NCI-H1105 (cell line): Measurements from ENCODE around the gene MT1F.
"Not testable (repeated sequence)": the region's sequence is repeated elsewhere in the genome, so short reads cannot be mapped to it uniquely, and the experiment has no call there.

Source experiments
- DNase-seq: peaks from one replicate; lab custom pipeline; 2025; lab: John Stamatoyannopoulos, UW

The MT1F gene

DNA sequence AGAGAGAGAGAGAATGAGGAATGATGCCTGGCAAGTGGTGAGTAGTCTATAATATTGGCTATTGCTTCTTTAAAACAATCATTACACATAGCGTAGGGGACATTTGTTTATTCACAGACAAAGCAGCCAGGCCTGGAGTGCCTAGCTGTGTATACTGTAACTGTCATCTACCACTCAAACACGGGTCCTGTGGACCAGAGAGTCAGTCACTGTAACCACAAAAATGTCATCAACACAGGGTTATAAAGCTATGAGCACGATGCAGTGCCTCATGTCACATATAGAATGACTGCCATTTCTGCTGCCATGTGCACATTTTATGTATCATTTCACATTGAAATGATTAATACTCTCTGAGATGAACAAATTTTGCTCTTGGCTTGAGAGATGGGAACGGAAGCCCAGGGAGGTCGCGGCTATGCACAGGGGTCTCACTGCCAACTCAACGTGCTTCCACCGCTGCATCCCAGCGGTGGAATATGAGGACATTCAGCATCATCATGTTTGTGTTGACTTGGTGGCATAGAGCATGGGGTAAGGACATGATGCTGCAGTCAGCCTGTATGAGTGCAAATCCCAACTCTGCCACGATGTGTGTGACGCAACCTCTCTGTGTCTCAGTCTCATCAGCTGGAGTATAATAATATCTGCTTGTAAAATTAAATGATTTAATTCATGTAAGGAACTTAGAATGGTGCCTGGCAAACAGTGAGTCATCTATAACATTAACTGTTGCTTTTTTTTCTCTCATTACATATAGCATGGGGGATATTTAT lies 15.2 kb downstream of the MT1F start:
- DNase-seq = no peak

DNA sequence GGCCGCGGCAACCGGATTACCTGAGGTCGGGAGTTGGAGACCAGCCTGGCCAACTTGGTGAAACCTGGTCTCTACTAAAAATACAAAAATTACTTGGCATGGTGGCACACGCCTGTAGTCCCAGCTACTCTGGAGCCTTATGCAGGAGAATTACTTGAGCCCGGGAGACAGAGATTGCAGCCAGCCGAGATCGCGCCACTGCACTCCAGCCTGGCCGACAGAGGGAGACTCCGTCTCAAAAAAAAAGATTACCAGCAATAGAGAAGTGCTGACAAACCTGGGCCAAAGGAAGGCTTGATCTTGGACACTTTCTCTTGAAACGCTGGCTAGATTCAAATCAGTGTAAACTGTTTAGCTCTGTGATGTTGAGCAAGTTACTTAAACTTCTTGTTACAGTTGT lies 16.2 kb downstream of the MT1F start:
- no peak for DNase-seq

DNA sequence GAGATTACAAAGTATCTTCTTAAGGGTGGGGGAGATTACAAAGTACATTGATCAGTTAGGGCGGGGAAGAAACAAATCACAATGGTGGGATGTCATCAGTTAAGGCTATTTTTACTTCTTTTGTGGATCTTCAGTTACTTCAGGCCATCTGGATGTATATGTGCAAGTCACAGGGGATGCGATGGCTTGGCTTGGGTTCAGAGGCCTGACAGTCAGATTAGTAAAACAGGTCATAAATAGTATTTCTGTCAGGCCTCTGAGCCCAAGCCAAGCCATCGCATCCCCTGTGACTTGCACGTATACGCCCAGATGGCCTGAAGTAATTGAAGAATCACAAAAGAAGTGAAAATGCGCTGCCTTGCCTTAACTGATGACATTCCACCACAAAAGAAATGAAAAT lies 16.8 kb downstream of the MT1F start:
- DNase-seq = not testable (repeated sequence)

DNA sequence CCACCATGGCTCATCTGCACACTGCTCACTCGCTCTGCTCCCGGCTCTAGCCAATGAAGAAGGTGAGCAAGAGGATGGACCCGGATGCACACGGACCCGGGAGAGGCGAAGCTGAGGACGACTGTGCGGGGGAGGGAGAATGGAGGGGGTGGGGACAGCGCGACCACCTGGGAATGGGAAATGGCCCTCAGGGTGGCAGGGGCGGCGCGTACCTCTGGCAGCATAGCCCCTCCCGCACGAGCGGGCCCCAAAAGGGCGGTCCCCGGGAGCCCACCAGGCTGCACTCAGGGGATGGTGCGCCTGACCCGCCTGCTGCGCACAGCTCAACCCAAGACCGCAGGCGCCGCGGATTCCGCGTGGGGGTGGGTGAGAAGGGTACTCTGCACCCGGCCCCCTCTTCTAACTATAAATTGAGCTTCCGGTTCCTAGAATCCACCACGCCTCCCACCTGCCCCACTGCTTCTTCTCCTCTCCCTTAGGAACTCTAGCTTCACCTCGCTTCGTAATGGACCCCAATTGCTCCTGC lies 18.0 kb downstream of the MT1F start:
- no peak for DNase-seq

DNA sequence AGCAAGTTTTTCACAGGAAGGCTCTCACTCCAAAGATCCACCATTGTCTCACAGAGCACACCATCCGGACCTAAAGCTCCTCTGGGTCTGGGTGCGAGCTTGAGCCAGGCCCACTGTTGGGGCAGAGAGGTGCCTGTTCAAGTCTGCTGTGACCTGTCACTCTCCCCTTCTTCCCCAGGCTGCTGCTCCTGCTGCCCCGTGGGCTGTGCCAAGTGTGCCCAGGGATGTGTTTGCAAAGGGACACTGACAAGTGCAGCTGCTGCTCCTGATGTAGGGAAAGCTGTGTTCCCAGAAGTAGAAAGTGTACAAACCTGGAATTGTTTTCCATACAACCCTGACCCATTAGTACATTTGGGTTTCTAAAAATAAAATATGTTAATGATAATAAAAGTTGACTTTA lies 19.7 kb downstream of the MT1F start:
- DNase-seq = no peak

DNA sequence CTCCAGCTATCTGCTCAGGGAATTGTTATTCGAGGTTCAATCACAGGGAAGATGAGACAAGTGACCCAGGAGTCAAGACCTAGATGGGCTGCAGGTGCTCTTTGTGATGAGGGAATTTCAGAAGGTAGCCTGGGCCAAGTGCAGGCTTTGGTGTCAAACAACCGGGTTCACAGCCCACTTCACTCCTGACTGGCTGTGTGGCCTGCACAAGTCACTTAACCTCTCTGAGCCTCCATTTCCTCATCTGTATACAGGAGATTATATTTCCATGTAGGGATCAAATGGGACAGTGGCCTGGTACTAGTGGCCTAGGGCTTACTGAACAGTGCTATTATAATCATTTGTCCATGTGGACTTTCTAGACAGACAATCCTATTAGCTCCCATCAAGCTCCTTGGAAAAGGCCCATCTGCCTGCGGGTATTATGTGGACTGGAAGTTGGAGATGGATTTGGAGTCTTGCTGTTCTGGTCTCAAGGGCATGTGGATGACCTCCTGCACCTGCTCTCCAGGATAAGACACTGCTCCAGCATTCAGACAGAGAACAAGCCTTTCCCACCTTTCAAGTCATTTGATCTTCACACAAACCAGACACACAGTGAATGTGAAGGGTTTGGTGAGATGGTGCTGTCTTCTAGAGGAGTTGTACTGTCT lies 21.4 kb downstream of the MT1F start:
- no peak for DNase-seq

DNA sequence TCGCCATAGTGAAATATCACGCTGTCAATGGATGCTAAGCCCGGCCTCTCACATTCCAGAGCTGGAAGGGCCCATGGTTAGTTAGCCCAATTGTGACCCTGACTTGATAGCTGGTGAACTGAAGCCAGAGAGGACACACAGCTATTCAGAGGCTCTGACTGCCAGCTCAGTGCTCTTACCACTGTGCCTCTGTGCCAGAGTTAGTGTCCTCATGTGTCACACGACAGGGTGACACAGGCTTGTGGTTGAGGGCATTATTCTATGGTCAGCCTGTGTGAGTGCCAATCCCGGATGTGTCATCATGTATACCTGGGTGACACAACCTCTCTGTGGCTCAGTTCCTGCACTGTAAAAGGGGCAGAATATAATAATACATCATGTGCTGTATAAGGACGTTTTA lies 22.1 kb downstream of the MT1F start:
- DNase-seq = no peak

DNA sequence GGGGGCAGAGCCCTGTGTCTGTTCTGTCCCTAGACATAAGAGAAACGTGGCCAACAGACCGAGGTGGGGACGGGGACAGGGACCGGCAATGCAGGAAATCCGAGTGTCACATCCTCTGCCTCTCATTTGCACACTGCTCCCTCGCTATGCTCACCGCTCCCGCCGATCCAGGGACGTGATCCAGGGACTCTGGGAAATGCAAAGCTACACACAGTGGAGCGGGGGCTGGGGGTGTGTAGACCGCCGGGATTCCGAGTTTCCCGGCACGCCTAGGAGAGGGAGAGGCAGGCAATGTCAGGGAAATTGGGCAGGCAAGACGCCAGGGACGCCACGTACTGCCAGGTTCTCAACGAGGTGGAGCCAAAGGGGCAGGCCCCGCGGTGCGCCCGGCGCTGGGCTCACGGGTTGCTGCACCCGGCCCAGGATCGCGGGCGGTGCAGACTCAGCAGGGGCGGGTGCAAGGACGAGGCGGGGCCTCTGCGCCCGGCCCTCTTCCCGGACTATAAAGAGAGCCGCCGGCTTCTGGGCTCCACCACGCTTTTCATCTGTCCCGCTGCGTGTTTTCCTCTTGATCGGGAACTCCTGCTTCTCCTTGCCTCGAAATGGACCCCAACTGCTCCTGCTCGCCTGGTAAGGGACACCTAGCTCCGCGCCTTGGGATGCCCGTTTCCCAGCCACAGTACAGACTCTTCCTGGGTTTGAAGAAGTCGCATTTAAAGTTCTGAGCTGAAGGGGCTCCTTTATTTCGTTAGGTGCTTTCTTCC lies 24.4 kb downstream of the MT1F start, which contains the start of gene MT1X:
TSS of gene MT1X (plus strand) at position 532 of the 764 bp plus-strand sequence. CDS start at position 603, 71 bp downstream.
- peak; percentile 73 for DNase-seq

DNA sequence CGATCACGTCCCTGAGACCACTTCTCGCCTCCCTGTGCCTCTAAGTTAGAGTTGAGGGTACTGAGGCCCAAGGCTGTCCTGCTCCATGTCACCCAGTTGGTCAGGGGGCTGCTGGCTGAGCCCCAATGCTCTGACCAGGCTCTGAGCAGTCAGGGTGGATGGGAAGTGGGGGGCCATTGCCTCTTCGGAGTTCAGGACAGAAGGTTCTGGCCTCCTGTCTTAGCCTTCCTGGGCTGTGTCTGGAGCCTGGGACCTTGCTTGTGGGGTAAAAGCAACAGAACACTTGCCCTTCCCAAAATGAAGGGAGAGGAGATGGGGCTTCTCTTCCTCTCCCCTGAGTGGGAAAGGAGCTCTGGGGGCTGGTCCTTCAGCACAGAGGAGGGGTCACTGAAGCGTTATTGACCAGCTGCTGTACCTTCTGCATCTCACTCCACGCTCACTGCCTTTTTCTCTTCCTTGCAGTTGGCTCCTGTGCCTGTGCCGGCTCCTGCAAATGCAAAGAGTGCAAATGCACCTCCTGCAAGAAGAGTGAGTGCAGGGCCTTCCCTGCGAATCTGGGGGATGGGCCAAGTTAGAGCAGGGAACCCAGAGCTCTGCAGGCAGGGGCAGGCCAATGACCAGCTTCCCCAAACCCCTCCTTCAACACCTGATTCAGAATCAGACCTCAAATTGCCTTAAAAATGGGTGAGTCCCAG lies 25.1 kb downstream of the MT1F start:
- no peak for DNase-seq

DNA sequence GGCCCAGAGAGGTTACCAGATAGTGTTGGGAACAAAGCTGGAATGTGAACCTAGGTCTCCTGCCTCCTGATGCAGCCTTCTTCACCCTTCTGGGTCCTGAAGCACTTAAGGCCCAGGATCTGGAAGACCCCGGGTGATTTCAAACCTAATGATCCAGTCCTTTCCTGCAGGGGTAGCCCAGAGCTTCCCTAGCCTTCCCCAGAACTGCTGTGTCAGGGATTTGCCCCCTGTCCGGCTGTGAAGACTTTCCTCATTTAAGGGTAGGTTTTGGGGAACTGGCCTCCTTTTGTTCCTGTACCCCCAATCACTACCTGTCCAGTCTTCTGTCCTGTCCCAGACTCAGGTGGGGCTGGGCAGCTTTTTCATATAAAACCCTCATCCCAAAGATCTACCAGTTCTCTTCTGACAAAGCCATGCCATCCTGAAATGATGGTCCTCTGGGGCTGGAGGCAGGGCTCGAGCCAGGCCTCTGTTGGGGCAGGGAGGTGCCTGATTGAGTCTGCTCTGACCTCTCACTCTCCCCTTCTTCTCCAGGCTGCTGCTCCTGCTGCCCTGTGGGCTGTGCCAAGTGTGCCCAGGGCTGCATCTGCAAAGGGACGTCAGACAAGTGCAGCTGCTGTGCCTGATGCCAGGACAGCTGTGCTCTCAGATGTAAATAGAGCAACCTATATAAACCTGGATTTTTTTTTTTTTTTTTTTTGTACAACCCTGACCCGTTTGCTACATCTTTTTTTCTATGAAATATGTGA lies 25.8 kb downstream of the MT1F start:
- no peak for DNase-seq

DNA sequence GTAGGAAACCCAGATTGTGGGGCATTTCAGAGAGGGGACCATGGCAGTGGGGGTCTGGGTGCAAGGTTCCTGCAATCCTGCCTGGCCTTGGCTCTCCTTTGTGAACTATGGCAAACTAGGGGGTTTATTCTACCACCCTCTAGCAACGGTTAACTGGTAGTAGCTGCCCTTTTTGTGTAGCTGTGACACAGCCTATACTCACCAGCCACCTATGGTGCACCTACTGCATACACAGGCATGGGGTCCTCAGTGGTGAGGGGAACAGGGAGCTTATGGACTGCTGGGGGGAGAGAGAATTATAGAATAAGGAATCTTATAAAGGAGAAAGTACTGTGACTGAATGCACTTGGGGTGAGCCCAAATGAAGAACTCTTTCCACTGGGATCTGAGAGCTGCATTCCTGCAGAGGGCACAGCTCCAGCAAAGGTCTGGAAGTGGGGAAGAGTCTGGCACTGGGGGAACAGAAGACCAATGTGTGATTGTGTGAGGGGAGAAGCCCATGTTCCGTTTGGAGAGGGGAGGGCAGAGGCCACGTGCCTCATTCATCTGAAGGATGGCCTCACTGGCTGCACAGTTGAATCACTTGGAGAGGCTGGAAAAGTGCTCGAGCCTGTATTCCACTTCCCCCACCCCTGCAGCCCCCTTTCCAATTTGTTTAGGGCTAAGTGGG lies 26.6 kb downstream of the MT1F start:
- DNase-seq = no peak

DNA sequence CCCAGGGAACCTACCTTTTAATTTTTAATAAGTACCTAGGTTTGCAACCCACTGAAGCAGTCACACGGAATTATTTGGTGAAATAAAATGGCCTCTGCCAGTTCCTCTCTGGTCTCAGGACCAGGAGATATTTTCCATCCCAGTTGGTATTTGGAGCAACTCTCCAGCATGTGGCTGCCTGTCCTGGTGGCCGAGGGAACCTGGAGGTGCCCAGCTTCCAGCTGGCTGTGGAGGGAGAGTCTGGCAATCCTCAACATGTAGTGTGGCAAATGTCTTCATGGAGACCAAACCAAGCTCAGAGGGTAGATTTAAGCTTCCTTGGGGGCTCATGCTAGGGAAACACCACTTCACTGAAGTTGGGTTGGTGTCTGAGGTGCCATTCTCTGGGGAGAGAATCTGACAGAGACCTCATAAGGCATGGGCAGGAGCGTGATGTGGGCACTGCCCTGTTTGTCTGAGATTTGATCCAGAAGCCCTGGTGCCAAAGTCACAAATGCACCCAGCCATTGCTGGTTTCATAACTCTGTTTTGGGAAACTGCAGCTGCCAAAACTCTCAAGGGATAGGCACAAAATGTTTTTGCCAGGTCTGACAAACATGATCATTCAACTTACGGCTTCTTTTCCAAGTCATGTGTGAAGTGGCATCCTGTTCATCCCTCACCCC lies 27.3 kb downstream of the MT1F start:
- DNase-seq = no peak

DNA sequence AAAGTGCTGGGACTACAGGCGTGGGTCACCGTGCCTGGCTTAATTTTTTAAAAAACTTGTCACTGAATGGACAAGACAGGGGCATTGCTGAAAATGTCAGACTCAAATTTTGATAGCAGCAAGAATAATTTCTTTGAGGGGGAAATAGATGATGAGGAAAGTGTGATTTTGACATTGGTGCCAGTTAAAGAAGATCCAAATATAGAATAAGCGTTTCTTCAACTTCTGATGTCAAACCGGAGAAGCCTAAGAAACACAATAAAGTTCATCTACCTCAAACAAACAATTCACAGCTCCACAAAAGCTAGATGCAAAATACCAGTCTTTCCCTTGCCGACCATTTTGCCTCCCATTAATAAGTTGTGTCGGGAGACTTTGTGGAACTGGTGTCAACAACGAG lies 29.0 kb downstream of the MT1F start:
- DNase-seq = no peak

DNA sequence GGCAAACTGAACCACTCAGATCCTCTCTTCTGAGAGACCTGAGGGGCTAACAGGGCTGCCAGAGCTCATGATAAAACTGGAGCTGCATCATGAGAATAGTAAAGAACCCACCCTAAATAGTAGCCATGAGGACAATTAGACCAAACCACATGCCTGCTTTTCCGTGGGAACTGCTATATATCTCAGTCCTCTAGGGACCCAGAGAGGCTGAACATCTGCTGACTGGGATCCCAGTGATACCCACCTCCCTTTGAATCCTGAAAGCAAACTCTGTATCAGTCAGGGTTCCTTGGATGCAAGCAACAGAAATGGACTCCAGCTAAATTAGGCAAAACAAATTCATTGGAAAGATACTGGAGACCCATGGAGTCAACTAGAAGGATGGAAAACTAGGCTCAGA lies 31.0 kb downstream of the MT1F start:
- DNase-seq = no peak

DNA sequence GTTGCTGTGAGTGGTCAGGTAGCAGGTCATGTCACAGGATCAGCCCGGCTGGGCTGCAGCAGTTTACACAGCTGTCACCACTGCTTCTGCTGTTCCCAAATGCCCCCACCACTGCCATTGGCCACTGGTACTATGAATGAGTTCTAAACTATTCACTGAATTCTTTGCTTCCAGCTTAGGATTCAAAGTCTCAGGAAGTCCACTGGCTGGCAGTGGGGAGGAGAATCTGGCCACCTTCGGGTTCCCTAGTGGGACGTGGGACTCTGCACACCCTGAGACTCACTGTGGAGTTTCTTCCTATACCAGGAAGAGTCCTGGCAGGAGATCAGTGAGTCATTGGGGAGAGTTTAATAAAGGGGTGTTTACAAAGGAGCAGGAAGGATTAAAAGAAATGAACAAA lies 31.4 kb downstream of the MT1F start:
- no peak for DNase-seq

DNA sequence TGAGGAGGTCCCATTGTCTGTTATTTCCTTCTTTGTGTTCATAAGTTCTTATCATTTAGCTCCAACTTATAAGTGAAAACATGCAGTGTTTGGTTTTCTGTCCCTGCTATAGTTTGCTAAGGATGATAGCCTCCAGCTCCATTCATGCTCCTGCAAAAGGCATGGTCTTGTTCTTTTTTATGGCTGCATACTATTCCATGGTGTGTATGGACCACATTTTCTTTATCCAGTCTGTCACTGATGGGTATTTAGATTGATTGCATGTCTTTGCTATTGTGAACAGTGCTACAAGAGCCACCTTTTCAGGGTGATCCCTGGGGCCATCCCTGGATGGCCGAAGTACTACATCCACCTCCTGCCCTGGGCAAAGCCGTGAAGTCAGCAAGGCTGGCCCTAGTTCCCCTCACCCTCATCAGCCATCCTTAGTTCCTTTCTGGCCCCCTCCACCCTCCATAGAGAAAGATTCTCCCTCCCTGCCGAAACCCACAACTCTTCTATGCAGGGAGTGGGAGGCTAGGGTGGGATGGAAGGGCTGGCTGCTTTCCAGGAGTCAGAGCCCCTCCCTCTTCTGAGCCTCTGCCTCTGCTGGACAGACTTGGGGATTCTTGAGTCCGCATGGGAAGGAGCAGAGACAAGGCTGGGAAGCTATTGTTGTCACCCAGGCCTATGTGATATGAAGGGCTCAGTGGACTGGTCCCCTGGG lies 32.8 kb downstream of the MT1F start:
- DNase-seq = no peak

DNA sequence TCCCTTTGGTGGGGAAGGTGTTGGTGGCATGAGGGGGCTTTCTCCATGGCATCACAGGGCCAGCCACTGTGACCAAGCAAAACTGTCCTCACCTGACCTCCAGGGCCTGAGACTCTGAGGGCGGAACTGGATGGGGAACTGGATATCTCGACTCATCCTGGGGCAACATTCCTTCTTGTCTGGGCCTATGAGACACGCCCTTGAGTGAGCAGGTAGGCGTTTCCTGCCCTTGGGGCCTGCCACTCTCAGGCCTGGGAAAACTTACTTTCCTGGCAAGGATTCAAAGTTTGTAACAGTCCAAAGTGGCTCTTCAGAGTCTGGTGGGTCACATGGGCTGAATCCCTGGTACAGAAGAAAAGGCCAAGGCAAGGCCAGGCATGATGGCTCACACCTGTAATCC lies 34.1 kb downstream of the MT1F start:
- DNase-seq = peak; percentile 39

DNA sequence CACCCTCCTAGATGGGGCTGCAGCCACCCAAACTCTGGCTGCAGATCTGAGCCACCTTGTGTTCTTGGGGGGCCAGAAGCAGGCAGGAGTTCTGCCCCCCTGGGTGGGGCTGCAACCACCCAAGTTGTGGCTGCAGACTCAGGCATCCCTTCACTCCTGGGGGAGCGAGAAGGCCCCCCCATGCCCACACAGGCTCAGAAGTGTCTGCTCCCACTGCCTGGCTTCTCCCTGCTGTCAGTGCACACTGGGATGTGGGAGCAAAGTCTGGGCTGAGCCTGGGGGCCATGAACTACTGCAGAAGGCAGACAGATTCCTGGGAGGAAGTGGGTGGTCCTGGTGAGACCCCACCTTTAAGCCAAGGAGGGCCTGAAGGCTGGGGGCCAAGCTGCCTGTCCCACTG lies 37.5 kb downstream of the MT1F start:
- no peak for DNase-seq

DNA sequence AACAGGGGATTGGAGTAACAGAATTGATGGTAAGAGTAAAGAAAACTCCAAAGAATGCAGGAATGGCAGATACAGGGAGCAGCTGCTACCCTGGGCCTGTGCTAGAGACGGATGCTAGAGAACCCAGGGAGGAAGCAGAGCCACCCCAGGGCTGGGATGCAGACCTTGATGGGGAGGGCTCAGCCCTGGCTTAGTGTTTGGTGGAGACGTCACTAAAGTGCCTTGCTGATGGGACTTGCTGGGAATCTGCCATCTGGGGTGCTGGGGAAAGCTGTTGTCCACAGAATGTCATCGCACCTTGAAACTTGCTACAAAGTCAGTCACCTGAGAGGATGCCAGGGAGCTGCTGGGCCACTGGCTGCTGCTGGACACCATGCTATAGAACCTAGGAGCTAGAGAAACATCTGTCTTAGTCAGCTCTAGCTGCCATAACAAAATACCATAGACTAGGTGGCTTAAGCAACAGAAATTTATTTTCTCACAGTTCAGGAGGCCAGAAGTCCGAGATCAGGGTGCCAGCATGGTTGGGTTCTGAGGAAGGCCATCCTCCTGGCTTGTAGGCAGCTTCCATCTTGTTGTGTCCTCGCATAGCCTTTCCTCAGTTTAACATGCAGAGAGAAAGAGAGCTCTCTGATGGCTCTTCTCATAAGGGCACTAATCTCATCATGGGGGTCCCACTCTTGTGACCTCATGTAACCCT lies 39.8 kb downstream of the MT1F start:
- no peak for DNase-seq
